ENCODE data around the gene STK11IP.

- TF ChIP-seq CTCF (IDR thresholded peaks at IDR 0.05) (no peak), POLR2A (IDR thresholded peaks at IDR 0.05) (no peak), POLR2AphosphoS5 (IDR thresholded peaks at IDR 0.05) (no peak), EP300 (IDR thresholded peaks at IDR 0.05) (no peak)
These were observed 26.7 kb upstream of the STK11IP start for GRCh38 chr2:219570924-219571310.

Measured in suprapubic skin (tissue), 4 donors.